GM19467 (cell line): ENCODE results near the gene CRHR1.

Experiments used
- ATAC-seq: cut with Tn5 transposase; IDR thresholded peaks from one replicate; pipeline ENCODE4 v1.9.1; 2021; ENCODE audit warnings: mild to moderate bottlenecking, moderate library complexity; ENCODE audit not compliant: unreplicated experiment

Gene CRHR1

GRCh38 chr17:45841186-45841585 lies 57.1 kb downstream of the CRHR1 start:
- ATAC-seq = no peak

GRCh38 chr17:45841883-45842525 lies 57.9 kb downstream of the CRHR1 start:
- no peak for ATAC-seq

GRCh38 chr17:45843722-45844121 lies 59.6 kb downstream of the CRHR1 start:
- no peak for ATAC-seq

- no peak for ATAC-seq
Measured at GRCh38 chr17:45844695-45845375, 60.7 kb downstream of the CRHR1 start, which contains the start of gene SPPL2C. Gene SPPL2C, plus strand, starts transcription at chr17:45844881. Its CDS starts 26 bp downstream, at chr17:45844907.

GRCh38 chr17:45845376-45846185 lies 61.5 kb downstream of the CRHR1 start:
- no peak for ATAC-seq

- no peak for ATAC-seq
Measured at GRCh38 chr17:45846223-45846622, 62.1 kb downstream of the CRHR1 start.

- no peak for ATAC-seq
Measured at GRCh38 chr17:45846646-45847045, 62.5 kb downstream of the CRHR1 start.

- no peak for ATAC-seq
Measured at GRCh38 chr17:45847101-45847500, 63.0 kb downstream of the CRHR1 start.

- no peak for ATAC-seq
Measured at GRCh38 chr17:45847747-45848146, 63.6 kb downstream of the CRHR1 start.

GRCh38 chr17:45848405-45848804 lies 64.3 kb downstream of the CRHR1 start:
- no peak for ATAC-seq

GRCh38 chr17:45848868-45849535 lies 64.9 kb downstream of the CRHR1 start:
- no peak for ATAC-seq

GRCh38 chr17:45849536-45849990 lies 65.4 kb downstream of the CRHR1 start:
- ATAC-seq = no peak

- ATAC-seq = no peak
Measured at GRCh38 chr17:45850011-45850410, 65.9 kb downstream of the CRHR1 start.

- ATAC-seq = no peak
Measured at GRCh38 chr17:45850468-45850867, 66.3 kb downstream of the CRHR1 start.

GRCh38 chr17:45851022-45851421 lies 66.9 kb downstream of the CRHR1 start:
- no peak for ATAC-seq

- ATAC-seq = no peak
Measured at GRCh38 chr17:45851464-45851863, 67.3 kb downstream of the CRHR1 start.

GRCh38 chr17:45851873-45852272 lies 67.8 kb downstream of the CRHR1 start:
- ATAC-seq = no peak

- no peak for ATAC-seq
Measured at GRCh38 chr17:45852535-45853297, 68.6 kb downstream of the CRHR1 start.

GRCh38 chr17:45854209-45854608 lies 70.1 kb downstream of the CRHR1 start:
- ATAC-seq = no peak

GRCh38 chr17:45855691-45856336 lies 71.7 kb downstream of the CRHR1 start:
- ATAC-seq = no peak
